Measurements from ENCODE around the gene ERAL1. TPM values are rescaled to one million over a fixed set of nuclear protein-coding genes. Genes with fewer than 3 reads are reported as not detected.

ERAL1 gene
- total and polyA plus RNA-seq, 2 of the 4 experiments (the other 2 are of a cell fraction): 34.1 to 62.3 TPM

- no peaks in the 10 kb centered on the region for H3K9me1 ChIP-seq (ENCODE audit: insufficient read depth, low read length)
- POLR2A ChIA-PET (ENCODE audit: unreplicated experiment): no interaction called here
- H3K4ac ChIP-seq (ENCODE audit: low read depth, low read length): no peak overlapping the region
- intact Hi-C loops (cut with micrococcal nuclease): no loop called here
- peaks cover 3% of the 10 kb centered on the region; the same call in 1 of the 2 replicates for H3K36me3 ChIP-seq (ENCODE audit: control insufficient read depth, insufficient read depth, low read length)
- H3K18ac ChIP-seq (ENCODE audit: low read depth, low read length): no peak overlapping the region
- H2AK9ac ChIP-seq (replicated peaks; ENCODE audit: low read depth, low read length, poor library complexity): no peak overlapping the region
- no peak overlapping the region for H3K56ac ChIP-seq (ENCODE audit: extremely low read depth, insufficient read depth, low read length)
- no peak overlapping the region for H2BK15ac ChIP-seq (ENCODE audit: low read depth, low read length)
- H3K4me1 ChIP-seq (ENCODE audit: control insufficient read depth, insufficient read depth, low read length): no peaks in the 10 kb centered on the region; the same call in none of the 2 replicates
- no peak overlapping the region for H3K4me2 ChIP-seq (ENCODE audit: low read depth, low read length)
- no peak overlapping the region for H2BK120ac ChIP-seq (ENCODE audit: low read depth, low read length)
- no peak overlapping the region for H4K8ac ChIP-seq (ENCODE audit: low read depth in 2 of 2, low read length in 2 of 2)
- peaks cover 13% of the 10 kb centered on the region for H4K20me1 ChIP-seq (ENCODE audit: insufficient read depth, low read length)
- no peak overlapping the region for H2BK20ac ChIP-seq (ENCODE audit: low read depth, low read length)
- DNase-seq (peak; percentile 35), ATAC-seq (ENCODE audit: low read depth) (no peak)
- BruUV-seq (replicated peaks): no TSS peak
- H3K9me3 ChIP-seq (ENCODE audit: control insufficient read depth, insufficient read depth, low read length): no peaks in the 10 kb centered on the region
- no peak overlapping the region for H3K14ac ChIP-seq (replicated peaks; ENCODE audit: low read depth, low read length)
- H3K9ac ChIP-seq (ENCODE audit: low read depth, low read length): no peak overlapping the region
- H3K79me1 ChIP-seq (ENCODE audit: low read depth in 1 of 2, low read length in 2 of 2): peaks cover 23 to 62% of the 10 kb centered on the region in 2 experiments
- H4K91ac ChIP-seq (ENCODE audit: insufficient read depth, low read depth, low read length): no peak overlapping the region
- H3K27ac ChIP-seq (ENCODE audit: insufficient read depth, low read length): no peak overlapping the region
- WGBS, 2 experiments (ENCODE audit: extremely low coverage in 2 of 2, insufficient read length in 1 of 2): 95% methylated on average over 10 of the region's 15 CpGs; no CpG with 5 or more reads in 1 of the 2 experiments
- in situ Hi-C loops (cut with MboI; ENCODE audit: low sequenced_read_pairs): no loop called here
- H2AFZ ChIP-seq (replicated peaks; ENCODE audit: low read length, poor library complexity): no peak overlapping the region
- no peaks in the 10 kb centered on the region for H3K27me3 ChIP-seq (ENCODE audit: control insufficient read depth, insufficient read depth, low read length)
- H4K5ac ChIP-seq (ENCODE audit: low read depth, low read length): no peak overlapping the region
- H2BK5ac ChIP-seq (ENCODE audit: low read depth, low read length, poor library complexity, severe bottlenecking): no peak overlapping the region
- TF ChIP-seq ELK1 (IDR thresholded peaks at IDR 0.05; ENCODE audit: borderline replicate concordance, low read depth, low read length): no peak
- TF ChIP-seq FOS (IDR thresholded peaks at IDR 0.05; ENCODE audit: low read depth, low read length): no peak
- TF ChIP-seq SMC3 (IDR thresholded peaks at IDR 0.05; ENCODE audit: low read depth, low read length): no peak
- CTCF ChIA-PET: no interaction called here
- no peak overlapping the region for H2AK5ac ChIP-seq (ENCODE audit: low read depth, low read length)
- H3K4me3 ChIP-seq (ENCODE audit: insufficient read depth, low read depth, low read length): no peak overlapping the region
- dilution Hi-C loops (cut with HindIII; ENCODE audit: low sequenced_read_pairs, unreplicated experiment): no loop called here
- H3K23ac ChIP-seq (ENCODE audit: low read depth, low read length): no peak overlapping the region
These were observed 26.3 kb upstream of the ERAL1 start for GRCh38 chr17:28828294-28829040.
